Natural killer cell treated with Interleukin-12 subunit alpha and Interleukin-12 subunit beta and Interleukin-15 and Interleukin-18, amount 100 ng/mL, for 72 hours (primary cell): ENCODE measurements around the gene FKRP. TPM values are rescaled to one million over a fixed set of nuclear protein-coding genes. Genes with fewer than 3 reads are reported as not detected.
"Not testable (repeated sequence)": the region's sequence is repeated elsewhere in the genome, so short reads cannot be mapped to it uniquely, and the experiment has no call there.

Experiments
- ATAC-seq, 2 donors: fragments of 150-1000 bp; cut with Tn5 transposase in 1 of 2; sonication (Bioruptor Pico), chemical (Tn5 transposase) in 1 of 2; 2 replicates each; pipeline ENCODE4 v1.10.0; 2021
- DNase-seq: peaks from one replicate; pipeline ENCODE4 v3.0.0; 2022; ENCODE audit warnings: low spot score
- H3K27ac Mint-ChIP-seq, 2 donors: 1 replicate in 1 of 2; 2 replicates in 1 of 2; pipeline ENCODE4 v1.8.0; 2022; ENCODE audit warnings: mixed read lengths in 2 of 2, mild to moderate bottlenecking in 1 of 2, moderate library complexity in 1 of 2
- H3K27me3 Mint-ChIP-seq, 2 donors: 1 replicate in 1 of 2; 2 replicates in 1 of 2; pipeline ENCODE4 v1.8.0; 2022; ENCODE audit warnings: mixed read lengths in 2 of 2
- H3K36me3 Mint-ChIP-seq: one replicate; pipeline ENCODE4 v1.8.0; 2022; ENCODE audit warnings: mixed read lengths
- H3K4me1 Mint-ChIP-seq, 2 donors: 1 replicate in 1 of 2; 2 replicates in 1 of 2; pipeline ENCODE4 v1.8.0; 2022; ENCODE audit warnings: low read depth in 2 of 2, mixed read lengths in 2 of 2, mild to moderate bottlenecking in 1 of 2
- H3K4me3 Mint-ChIP-seq: one replicate; pipeline ENCODE4 v1.8.0; 2022; ENCODE audit warnings: mixed read lengths
- H3K9me3 Mint-ChIP-seq: 2 replicates; pipeline ENCODE4 v1.8.0; 2022; ENCODE audit warnings: mixed read lengths
- total RNA-seq, 2 donors: library from RNA; stranded (reverse); gene quantifications; one replicate each; pipeline ENCODE4 v1.2.3, GENCODE V29; 2022

Gene FKRP
- total RNA-seq, 2 donors from 2014 or later: 16.4 to 25.4 TPM

DNA sequence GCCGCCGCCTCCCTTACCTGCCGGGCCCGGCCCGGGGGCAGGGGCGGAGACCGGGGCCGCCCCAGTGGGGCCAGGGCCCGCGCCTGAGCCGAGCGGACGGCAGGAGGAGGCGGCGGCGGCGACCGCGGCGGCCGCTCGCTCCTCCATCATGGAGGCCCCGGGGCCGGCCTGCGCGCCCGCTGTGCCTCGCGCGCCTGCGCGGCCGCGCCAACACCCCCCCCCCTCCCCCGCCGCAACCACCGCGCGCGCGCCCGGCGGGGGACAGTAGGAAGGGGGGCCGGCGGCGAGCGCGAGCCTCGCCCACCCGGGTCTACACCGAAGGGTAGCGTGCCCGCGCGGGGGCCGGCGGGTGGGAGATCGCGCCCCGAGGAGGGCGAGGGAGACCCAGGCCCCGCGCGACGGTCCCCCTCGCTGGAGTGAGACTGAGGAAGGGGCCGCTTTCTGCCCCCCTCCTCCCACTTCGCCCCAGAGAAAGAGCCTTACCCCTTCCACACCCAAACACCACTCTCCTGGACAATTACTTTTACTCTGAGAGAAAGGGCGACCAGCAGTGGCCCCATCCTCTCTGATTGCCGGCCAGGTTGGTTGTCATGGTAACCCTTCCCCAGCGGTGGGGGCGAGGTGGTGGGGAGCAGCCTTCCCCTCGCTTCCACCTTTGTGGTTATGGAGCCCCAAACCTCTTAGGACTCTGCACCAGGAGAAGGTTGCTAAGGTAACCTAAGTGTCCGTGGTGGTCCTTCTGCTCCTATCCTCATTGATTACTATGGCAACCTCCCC is 612 bp downstream of the FKRP start, which contains the start of gene STRN4:
STRN4 (minus strand) TSS at position 170 of the 777 bp plus-strand sequence; CDS start at position 150, 20 bp downstream.
- Mint-ChIP-seq H3K27ac (peak within 1 kb of the TSS; percentile 79 to 94), H3K36me3 (no peaks in the 10 kb centered on the region), H3K27me3 (no peaks in the 10 kb centered on the region), H3K4me1 (peaks cover 40 to 43% of the 10 kb centered on the region in 2 donors), H3K4me3 (peak within 1 kb of the TSS; percentile 84), H3K9me3 (no peaks in the 10 kb centered on the region)
- DNase-seq (peak; percentile 72), ATAC-seq (peak; percentile 86 to 91)

DNA sequence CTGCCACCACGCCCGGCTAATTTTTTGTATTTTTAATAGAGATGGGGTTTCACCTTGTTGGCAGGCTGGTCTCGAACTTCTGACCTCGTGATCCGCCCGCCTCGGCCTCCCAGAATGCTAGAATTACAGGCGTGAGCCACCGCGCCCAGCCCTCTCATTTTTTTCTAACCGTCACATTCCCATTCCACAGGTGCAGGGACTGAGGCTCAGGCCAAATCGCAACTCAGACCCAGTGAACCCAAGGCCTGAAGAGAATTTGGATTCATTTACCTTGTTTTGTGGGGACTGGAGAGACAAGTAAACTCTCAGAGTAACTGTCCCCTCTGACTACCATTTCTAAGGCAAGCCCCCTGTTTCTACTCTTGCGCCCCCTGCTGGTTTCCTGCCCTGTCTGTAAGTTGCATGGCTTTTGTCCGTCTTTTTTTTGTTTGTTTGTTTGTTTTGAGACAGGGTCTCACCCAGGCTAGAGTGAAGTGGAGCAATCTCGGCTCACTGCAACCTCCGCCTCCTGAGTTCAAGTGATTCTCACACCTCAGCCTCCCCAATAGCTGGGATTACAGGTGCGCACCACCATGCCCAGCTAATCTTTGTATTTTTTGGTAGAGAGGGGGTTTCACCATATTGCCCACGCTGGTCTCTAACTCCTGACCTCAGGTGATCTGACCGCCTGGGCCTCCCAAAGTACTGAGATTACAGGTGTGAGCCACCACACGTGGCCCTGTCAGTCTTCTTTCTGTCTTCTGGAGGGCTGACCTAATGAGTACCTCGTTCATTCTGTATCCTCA is 2.7 kb downstream of the FKRP start:
- H3K27ac Mint-ChIP-seq: peak overlapping the region; percentile 60 to 62

DNA sequence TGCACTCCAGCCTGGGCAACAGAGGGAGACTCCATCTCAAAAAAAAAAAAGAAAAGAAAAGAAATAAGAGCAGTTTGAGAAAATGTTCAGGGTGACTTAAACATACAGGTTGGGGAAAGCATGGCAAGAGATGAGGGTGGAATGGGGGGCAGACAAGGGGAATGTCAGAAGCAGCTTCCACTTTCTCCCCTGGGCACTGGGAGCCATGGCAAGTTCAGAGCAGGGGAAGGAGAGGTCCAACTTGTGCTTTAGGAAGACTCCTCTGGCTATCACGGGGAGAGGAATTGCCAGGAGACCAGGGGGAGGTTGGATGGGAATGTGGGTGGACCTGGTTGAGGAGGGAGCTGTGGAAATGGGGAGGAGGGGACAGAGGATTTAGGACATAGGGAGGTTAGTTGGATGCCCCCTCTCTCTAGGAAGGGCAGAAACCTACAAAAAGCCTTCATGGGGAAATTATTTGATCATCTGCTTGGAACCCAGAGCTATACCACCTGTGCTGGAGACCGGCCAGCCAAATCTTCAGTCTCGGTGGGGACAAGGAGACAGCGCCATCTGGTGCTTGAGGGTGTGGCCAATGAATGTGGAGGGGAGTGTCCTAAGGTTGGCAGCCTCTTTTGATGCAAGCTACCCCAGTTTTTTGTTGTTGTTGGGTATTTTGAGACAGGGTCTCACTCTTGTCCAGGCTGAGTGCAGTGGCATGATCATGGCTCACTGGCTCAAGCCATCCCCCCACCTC is 7.7 kb downstream of the FKRP start:
- no peaks in the 10 kb centered on the region for H3K27me3 Mint-ChIP-seq
- peak; percentile 70 to 76 for ATAC-seq
- peak; percentile 61 for DNase-seq
- no peaks in the 10 kb centered on the region for H3K9me3 Mint-ChIP-seq
- no peaks in the 10 kb centered on the region for H3K36me3 Mint-ChIP-seq
- H3K27ac Mint-ChIP-seq: no peak overlapping the region
- H3K4me3 Mint-ChIP-seq: no peak overlapping the region
- peaks cover 3 to 12% of the 10 kb centered on the region in 2 donors for H3K4me1 Mint-ChIP-seq

More for the DNA sequence above, 2.7 kb downstream of the FKRP start:
- no peaks in the 10 kb centered on the region for H3K36me3 Mint-ChIP-seq
- H3K4me1 Mint-ChIP-seq: peaks cover 24 to 27% of the 10 kb centered on the region in 2 donors
- DNase-seq: peak; percentile 75
- no peaks in the 10 kb centered on the region for H3K9me3 Mint-ChIP-seq
- peak overlapping the region; percentile 22 for H3K4me3 Mint-ChIP-seq
- no peak for ATAC-seq
- H3K27me3 Mint-ChIP-seq: no peaks in the 10 kb centered on the region

DNA sequence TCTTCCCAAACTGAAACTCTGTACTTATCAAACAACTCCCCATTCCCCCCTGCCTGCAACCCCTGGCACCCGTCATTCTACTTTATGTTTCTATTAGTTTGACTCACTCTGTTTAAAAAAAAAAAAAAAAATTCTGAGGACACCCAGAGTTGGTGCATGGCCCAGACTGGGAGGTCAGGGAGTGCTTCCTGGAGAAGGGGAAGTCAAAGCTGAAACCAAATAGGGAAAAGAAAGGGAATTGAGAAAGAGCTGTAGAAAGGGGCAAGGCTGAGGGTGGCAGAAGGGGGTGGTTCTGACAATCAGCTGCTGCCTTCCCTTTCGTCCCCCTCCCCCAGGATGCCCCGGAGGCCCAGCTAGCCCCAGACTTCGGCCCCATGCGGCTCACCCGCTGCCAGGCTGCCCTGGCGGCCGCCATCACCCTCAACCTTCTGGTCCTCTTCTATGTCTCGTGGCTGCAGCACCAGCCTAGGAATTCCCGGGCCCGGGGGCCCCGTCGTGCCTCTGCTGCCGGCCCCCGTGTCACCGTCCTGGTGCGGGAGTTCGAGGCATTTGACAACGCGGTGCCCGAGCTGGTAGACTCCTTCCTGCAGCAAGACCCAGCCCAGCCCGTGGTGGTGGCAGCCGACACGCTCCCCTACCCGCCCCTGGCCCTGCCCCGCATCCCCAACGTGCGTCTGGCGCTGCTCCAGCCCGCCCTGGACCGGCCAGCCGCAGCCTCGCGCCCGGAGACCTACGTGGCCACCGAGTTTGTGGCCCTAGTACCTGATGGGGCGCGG is 9.4 kb downstream of the FKRP start:
- Mint-ChIP-seq H3K4me1 (peaks cover 0 to 10% of the 10 kb centered on the region in 2 donors), H3K9me3 (no peaks in the 10 kb centered on the region), H3K4me3 (peak overlapping the region; percentile 25), H3K36me3 (no peaks in the 10 kb centered on the region), H3K27ac (no peak overlapping the region), H3K27me3 (no peaks in the 10 kb centered on the region)
- ATAC-seq: no peak
- DNase-seq: no peak

DNA sequence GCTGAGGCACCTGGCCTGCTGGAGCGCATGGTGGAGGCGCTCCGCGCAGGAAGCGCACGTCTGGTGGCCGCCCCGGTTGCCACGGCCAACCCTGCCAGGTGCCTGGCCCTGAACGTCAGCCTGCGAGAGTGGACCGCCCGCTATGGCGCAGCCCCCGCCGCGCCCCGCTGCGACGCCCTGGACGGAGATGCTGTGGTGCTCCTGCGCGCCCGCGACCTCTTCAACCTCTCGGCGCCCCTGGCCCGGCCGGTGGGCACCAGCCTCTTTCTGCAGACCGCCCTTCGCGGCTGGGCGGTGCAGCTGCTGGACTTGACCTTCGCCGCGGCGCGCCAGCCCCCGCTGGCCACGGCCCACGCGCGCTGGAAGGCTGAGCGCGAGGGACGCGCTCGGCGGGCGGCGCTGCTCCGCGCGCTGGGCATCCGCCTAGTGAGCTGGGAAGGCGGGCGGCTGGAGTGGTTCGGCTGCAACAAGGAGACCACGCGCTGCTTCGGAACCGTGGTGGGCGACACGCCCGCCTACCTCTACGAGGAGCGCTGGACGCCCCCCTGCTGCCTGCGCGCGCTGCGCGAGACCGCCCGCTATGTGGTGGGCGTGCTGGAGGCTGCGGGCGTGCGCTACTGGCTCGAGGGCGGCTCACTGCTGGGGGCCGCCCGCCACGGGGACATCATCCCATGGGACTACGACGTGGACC is 10.1 kb downstream of the FKRP start:
- Mint-ChIP-seq H3K4me1 (peaks cover 0 to 10% of the 10 kb centered on the region in 2 donors), H3K36me3 (no peaks in the 10 kb centered on the region), H3K4me3 (no peak overlapping the region), H3K27me3 (no peaks in the 10 kb centered on the region), H3K27ac (no peak overlapping the region), H3K9me3 (no peaks in the 10 kb centered on the region)
- peak; percentile 62 for DNase-seq
- ATAC-seq: no peak

DNA sequence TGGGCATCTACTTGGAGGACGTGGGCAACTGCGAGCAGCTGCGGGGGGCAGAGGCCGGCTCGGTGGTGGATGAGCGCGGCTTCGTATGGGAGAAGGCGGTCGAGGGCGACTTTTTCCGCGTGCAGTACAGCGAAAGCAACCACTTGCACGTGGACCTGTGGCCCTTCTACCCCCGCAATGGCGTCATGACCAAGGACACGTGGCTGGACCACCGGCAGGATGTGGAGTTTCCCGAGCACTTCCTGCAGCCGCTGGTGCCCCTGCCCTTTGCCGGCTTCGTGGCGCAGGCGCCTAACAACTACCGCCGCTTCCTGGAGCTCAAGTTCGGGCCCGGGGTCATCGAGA is 10.7 kb downstream of the FKRP start:
- no peak overlapping the region for H3K4me3 Mint-ChIP-seq
- H3K36me3 Mint-ChIP-seq: no peaks in the 10 kb centered on the region
- peak overlapping the region in 1 of 2 donors; percentile 45 for H3K27ac Mint-ChIP-seq
- no peaks in the 10 kb centered on the region for H3K27me3 Mint-ChIP-seq
- peaks cover 0 to 10% of the 10 kb centered on the region in 2 donors for H3K4me1 Mint-ChIP-seq
- DNase-seq: peak; percentile 68
- ATAC-seq: peak in 1 of 2 donors; percentile 54
- H3K9me3 Mint-ChIP-seq: no peaks in the 10 kb centered on the region

DNA sequence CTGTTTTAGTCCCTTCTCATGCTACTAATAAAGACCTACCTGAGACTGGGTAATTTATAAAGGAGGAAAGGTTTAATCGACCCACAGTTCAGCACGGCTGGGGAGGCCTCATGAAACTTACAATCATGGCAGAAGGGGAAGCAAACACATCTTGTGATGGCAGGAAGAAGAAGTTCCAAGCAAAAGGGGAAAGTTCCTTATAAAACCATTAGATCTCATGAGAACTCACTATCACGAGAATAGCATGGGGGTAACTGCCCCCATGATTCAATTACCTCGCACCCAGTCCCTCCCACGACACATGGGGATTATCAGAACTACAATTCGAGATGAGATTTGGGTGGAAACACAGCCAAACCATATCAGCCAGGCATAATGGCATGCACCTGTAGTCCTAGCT is 13.3 kb downstream of the FKRP start:
- H3K9me3 Mint-ChIP-seq: no peaks in the 10 kb centered on the region
- H3K4me1 Mint-ChIP-seq: peaks cover 0 to 10% of the 10 kb centered on the region in 2 donors
- ATAC-seq (no peak), DNase-seq (peak; percentile 5)
- no peak overlapping the region for H3K27ac Mint-ChIP-seq
- H3K4me3 Mint-ChIP-seq: no peak overlapping the region
- no peaks in the 10 kb centered on the region for H3K36me3 Mint-ChIP-seq
- no peaks in the 10 kb centered on the region for H3K27me3 Mint-ChIP-seq

DNA sequence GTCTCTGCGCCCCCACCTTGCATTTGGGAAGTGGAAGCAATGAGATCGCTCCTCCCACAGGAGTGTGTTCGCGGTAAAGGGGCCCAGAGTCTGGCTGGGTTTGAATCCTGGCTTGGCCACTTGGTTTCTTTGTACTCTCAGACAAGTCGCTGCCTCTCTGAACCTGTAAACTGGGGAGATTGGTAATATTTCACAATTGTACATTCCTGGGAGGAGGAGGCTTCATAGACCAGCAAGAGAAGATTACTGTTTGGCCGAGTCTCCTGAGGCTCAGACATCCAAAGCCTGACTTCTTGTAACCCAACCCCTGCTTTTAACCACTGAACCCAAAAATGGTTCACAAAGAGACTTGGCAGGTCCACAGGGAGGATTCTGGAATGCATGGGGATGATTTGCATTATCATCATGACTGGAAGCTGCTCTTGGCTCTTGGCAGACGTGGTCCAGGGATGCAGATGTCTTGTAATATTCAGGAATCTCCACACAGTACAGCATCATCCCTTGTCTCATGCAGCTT is 14.0 kb downstream of the FKRP start:
- no peaks in the 10 kb centered on the region for H3K36me3 Mint-ChIP-seq
- H3K27ac Mint-ChIP-seq: no peak overlapping the region
- ATAC-seq: no peak
- no peaks in the 10 kb centered on the region for H3K9me3 Mint-ChIP-seq
- H3K4me1 Mint-ChIP-seq: peaks cover 0 to 10% of the 10 kb centered on the region in 2 donors
- no peak overlapping the region for H3K4me3 Mint-ChIP-seq
- H3K27me3 Mint-ChIP-seq: no peaks in the 10 kb centered on the region
- peak; percentile 16 for DNase-seq

DNA sequence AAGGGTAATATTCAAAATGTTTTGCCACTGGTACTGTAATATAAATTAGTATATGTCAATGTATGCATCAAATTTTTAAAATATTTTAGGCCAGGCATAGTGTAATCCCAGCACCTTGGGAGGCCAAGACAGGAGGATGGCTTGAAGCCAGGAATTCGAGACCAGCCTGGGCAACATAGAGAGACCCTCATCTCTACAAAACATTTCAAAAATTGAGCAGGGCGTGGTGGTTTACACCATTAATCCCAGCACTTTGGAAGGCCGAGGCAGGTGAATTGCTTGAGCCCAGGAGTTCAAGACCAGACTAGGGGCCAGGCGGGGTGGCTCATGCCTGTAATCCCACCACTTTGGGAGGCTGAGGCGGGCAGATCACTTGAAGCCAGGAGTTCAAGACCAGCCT is 14.5 kb downstream of the FKRP start:
- DNase-seq (peak; percentile 8), ATAC-seq (no peak)
- Mint-ChIP-seq H3K9me3 (no peaks in the 10 kb centered on the region), H3K27me3 (no peaks in the 10 kb centered on the region), H3K4me3 (no peak overlapping the region), H3K36me3 (no peaks in the 10 kb centered on the region), H3K4me1 (peaks cover 0 to 10% of the 10 kb centered on the region in 2 donors), H3K27ac (no peak overlapping the region)

DNA sequence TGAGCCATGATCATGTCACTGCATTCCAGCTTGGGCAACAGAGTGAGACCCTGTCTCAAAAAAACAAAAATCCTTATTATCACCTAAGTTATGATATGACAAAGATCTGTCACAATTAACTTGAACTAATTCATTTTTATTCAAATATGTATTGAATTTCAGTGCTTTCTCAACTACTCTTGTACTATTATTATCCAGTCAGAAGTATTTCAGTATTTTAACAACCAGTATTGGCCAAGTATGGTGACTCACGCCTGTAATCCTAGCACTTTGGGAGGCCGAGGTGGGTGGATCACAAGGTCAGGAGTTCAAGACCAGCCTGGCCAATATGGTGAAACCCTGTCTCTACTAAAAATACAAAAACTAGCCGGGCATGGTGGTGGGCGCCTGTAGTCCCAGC is 15.0 kb downstream of the FKRP start:
- H3K36me3 Mint-ChIP-seq, ATAC-seq, H3K9me3 Mint-ChIP-seq, H3K27me3 Mint-ChIP-seq, H3K27ac Mint-ChIP-seq, H3K4me3 Mint-ChIP-seq, DNase-seq: not testable (repeated sequence)
- H3K4me1 Mint-ChIP-seq: peaks cover 0 to 10% of the 10 kb centered on the region in 2 donors

DNA sequence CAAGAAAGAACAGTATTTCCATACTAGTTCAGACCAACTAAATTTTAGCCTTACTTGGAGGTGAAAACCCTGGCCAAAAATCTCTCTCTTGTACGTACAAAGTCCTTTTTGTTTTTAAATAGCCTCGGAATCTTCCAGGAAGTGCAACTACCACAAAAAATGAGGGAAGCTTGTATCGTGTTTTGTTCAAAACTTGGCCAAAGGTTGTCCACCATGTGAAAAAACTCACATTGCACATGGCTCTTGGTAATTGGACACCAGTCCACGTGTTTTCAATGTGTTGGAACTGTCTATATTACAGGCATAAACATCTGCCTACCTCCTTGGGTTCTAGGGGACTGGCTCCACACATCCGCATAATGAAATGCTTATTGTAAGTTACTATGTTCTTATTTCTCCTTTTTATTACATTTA is 15.6 kb downstream of the FKRP start:
- DNase-seq (no peak), ATAC-seq (no peak)
- H3K4me1 Mint-ChIP-seq: peaks cover under 1 to 8% of the 10 kb centered on the region in 2 donors
- no peak overlapping the region for H3K27ac Mint-ChIP-seq
- H3K9me3 Mint-ChIP-seq: no peaks in the 10 kb centered on the region
- H3K36me3 Mint-ChIP-seq: no peaks in the 10 kb centered on the region
- H3K27me3 Mint-ChIP-seq: no peaks in the 10 kb centered on the region
- no peak overlapping the region for H3K4me3 Mint-ChIP-seq

DNA sequence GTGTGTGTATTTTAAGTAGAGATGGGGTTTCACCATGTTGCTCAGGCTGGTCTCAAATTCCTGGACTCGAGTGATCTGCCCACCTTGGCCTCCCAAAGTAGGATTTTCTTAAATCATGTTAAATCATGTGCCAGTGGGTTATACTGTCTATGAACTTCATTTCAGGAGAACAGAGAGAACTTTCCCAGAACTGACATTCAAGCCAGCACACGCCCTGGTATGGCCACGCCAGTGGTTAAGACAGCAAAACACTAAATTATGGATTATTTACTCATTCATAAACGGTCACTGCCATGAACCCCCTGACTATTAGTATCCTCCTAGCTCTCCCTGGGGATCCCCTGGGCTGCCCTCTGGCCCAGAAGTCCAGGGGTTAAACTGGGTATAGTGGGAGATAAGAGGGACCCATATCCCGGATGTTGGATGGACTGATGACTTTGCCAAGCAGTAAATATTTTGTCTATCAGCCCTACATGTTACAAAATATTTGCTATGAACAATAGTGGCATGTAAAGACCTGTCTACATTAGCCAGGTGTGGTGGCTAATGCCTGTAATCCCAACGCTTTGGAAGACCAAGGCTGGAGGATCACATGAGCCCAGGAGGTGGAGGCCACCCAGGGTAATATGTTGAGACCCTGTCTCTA is 16.5 kb downstream of the FKRP start:
- H3K9me3 Mint-ChIP-seq: no peaks in the 10 kb centered on the region
- H3K27ac Mint-ChIP-seq: no peak overlapping the region
- no peak overlapping the region for H3K4me3 Mint-ChIP-seq
- ATAC-seq: no peak
- H3K27me3 Mint-ChIP-seq: no peaks in the 10 kb centered on the region
- H3K4me1 Mint-ChIP-seq: peaks cover 6 to 7% of the 10 kb centered on the region in 2 donors
- DNase-seq: no peak
- no peaks in the 10 kb centered on the region for H3K36me3 Mint-ChIP-seq
